DOHH2 (cell line): ENCODE measurements around the gene KCTD10.

Experiments
- EZH2phosphoT487 ChIP-seq: fragments of 200-600 bp; sonication (generic); IDR thresholded peaks from 2 replicates; pipeline ENCODE4 v1.6.1; 2017; ENCODE audit warnings: borderline replicate concordance, mild to moderate bottlenecking, antibody characterized with exemption, low read length, moderate library complexity, mixed read lengths
- TF ChIP-seq, protein P1 (sequence below): fragments of 200-600 bp; sonication (generic); IDR thresholded peaks from one replicate; pipeline ENCODE4 v1.5.1; 2014; ENCODE audit warnings: antibody characterized with exemption, mild to moderate bottlenecking, low read depth, low read length; ENCODE audit not compliant: poor library complexity, severe bottlenecking

DNA sequence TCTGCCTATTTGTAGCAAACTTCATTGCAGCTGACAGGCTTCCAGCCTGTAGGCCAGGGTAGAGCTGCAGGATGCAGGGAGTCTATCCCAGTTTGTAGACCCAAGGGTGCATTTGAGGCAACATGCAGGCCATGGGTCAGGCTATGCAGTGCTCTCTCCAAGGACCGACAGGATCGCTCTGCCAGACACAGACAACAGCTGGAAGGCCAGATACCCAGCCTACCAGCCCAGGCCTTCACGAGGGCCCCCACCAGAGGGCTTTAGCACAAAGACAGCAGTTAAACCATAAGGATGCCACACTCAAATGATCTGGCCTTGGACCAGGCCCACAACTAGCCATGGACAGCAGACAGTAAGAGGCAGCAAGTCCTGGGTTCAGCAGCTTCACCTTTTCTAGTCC lies 10.3 kb downstream of the KCTD10 start:
- TF ChIP-seq, protein P1, sequence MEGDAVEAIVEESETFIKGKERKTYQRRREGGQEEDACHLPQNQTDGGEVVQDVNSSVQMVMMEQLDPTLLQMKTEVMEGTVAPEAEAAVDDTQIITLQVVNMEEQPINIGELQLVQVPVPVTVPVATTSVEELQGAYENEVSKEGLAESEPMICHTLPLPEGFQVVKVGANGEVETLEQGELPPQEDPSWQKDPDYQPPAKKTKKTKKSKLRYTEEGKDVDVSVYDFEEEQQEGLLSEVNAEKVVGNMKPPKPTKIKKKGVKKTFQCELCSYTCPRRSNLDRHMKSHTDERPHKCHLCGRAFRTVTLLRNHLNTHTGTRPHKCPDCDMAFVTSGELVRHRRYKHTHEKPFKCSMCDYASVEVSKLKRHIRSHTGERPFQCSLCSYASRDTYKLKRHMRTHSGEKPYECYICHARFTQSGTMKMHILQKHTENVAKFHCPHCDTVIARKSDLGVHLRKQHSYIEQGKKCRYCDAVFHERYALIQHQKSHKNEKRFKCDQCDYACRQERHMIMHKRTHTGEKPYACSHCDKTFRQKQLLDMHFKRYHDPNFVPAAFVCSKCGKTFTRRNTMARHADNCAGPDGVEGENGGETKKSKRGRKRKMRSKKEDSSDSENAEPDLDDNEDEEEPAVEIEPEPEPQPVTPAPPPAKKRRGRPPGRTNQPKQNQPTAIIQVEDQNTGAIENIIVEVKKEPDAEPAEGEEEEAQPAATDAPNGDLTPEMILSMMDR, result no peak
- TF ChIP-seq EZH2phosphoT487, result no peak
